ENCODE results near the gene RNF126.
"Not testable (repeated sequence)": the region's sequence is repeated elsewhere in the genome, so short reads cannot be mapped to it uniquely, and the experiment has no call there.

The RNF126 gene

GRCh38 chr19:662962-663681 lies at the start of gene RNF126:
Gene RNF126 (minus strand): TSS chr19:663214. CDS start chr19:663121, 93 bp downstream.
- peak; percentile 64 for DNase-seq

- no peak for DNase-seq
Measured at GRCh38 chr19:711254-711653, 48.2 kb upstream of the RNF126 start.

GRCh38 chr19:710767-711166 lies 47.8 kb upstream of the RNF126 start:
- no peak for DNase-seq

GRCh38 chr19:709965-710571 lies 47.1 kb upstream of the RNF126 start:
- DNase-seq: no peak

- no peak for DNase-seq
Measured at GRCh38 chr19:709196-709964, 46.4 kb upstream of the RNF126 start.

- DNase-seq: no peak
Measured at GRCh38 chr19:708154-709143, 45.4 kb upstream of the RNF126 start, which contains the start of gene PALM. Gene PALM (plus strand): TSS chr19:708935. CDS start chr19:709147, 212 bp downstream.

GRCh38 chr19:704447-704741 lies 41.4 kb upstream of the RNF126 start:
- no peak for DNase-seq

- no peak for DNase-seq
Measured at GRCh38 chr19:703651-704446, 40.8 kb upstream of the RNF126 start.

GRCh38 chr19:703329-703650 lies 40.3 kb upstream of the RNF126 start:
- DNase-seq: no peak

- not testable (repeated sequence) for DNase-seq
Measured at GRCh38 chr19:702847-703246, 39.8 kb upstream of the RNF126 start.

- not testable (repeated sequence) for DNase-seq
Measured at GRCh38 chr19:699885-700284, 36.9 kb upstream of the RNF126 start.

GRCh38 chr19:698529-698928 lies 35.5 kb upstream of the RNF126 start:
- DNase-seq: not testable (repeated sequence)

- DNase-seq: no peak
Measured at GRCh38 chr19:695352-695949, 32.4 kb upstream of the RNF126 start, which contains the start of gene PRSS57. Gene PRSS57 (minus strand): TSS chr19:695452. CDS start chr19:695430, 22 bp downstream.

- no peak for DNase-seq
Measured at GRCh38 chr19:694481-695351, 31.7 kb upstream of the RNF126 start.

GRCh38 chr19:690203-690602 lies 27.2 kb upstream of the RNF126 start:
- DNase-seq: no peak

- DNase-seq: no peak
Measured at GRCh38 chr19:688992-689391, 26.0 kb upstream of the RNF126 start.

GRCh38 chr19:688214-688613 lies 25.2 kb upstream of the RNF126 start:
- no peak for DNase-seq

GRCh38 chr19:687569-688166 lies 24.7 kb upstream of the RNF126 start:
- no peak for DNase-seq

- no peak for DNase-seq
Measured at GRCh38 chr19:686589-687297, 23.7 kb upstream of the RNF126 start.

Measured in NCI-H510A treated with DMSO at 0.1 percent for 48 hours (cell line).